Measurements from ENCODE around the gene SLC4A4.

The SLC4A4 gene

DNA sequence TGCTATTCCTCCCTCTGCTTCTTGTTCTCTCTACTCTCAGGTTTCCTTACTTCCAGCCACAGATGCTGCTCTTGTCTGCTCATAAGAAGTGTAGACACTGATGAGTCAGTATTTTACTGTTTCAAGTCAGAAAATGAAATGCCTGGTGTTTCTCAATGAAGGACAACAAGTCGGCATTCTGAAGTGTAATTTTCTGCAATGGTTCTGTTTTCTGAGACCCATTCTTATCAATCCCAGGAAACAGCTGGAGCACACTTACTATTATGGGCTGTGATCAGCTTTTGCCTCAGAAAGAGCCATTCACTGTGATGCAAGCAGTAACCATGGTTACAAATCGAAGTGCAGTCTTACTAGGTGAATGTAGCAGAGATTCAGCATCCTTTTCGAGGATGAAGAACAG is 42.0 kb downstream of the SLC4A4 start:
- 46% methylated on average over 2 of the region's 3 CpGs for WGBS

DNA sequence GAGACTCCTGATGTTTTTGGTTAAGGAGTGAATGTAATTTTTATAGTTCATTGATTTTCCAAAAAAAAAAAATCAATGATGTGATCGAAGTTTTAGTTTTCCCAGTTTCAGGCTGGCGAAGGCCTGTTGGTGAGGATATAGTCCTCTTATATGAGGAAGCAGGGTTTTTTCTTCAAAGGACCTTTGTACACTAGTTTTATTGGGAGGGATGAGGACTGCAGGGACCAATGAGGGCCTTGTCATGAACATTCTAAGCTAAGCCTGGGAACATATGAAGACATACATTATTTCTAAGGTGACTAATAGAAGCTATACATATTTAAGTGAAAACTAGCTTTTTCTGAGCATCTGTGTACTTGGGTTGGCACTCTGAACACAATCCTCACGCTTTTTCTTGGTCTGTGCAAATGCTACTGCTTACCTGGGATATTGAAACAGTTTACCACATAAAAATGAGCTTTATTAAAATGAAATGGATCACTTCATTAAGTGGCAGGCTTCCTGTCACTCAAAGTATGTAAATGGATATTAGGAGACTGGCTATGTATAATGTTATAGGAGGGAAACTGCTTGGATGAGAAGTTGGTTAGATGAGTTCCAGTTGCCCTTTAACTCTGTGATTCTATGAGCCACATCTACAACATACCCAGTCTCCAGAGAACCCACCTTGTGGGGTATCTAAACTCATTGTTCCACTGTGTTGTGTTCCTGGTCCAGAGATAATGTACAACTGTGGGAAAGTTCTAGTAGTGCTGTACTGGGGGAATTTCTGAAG is 43.5 kb downstream of the SLC4A4 start:
- 98% methylated on average over 3 of the region's 3 CpGs for WGBS
- Histone ChIP-seq H3K79me1 (replicated peaks; ENCODE audit: low read length, poor library complexity, severe bottlenecking) (peaks cover 3% of the 10 kb centered on the region), H2BK5ac (ENCODE audit: low read depth, low read length, poor library complexity, severe bottlenecking) (no peak overlapping the region), H3K18ac (ENCODE audit: low read depth in 1 of 2, low read length in 2 of 2) (no peak overlapping the region), H3K4me1 (ENCODE audit: control insufficient read depth, insufficient read depth, low read depth, low read length) (peaks cover 4% of the 10 kb centered on the region), H3K27me3 (ENCODE audit: control insufficient read depth in 1 of 2, insufficient read depth in 1 of 2, low read length in 2 of 2) (no peaks in the 10 kb centered on the region), H2BK120ac (ENCODE audit: low read depth, low read length) (no peak overlapping the region), H3K4me3 (ENCODE audit: insufficient read depth in 1 of 2, low read depth in 1 of 2, low read length in 2 of 2) (no peak overlapping the region), H2BK12ac (ENCODE audit: low read length in 2 of 2) (no peak overlapping the region), H2BK15ac (ENCODE audit: low read depth, poor library complexity, severe bottlenecking) (no peak overlapping the region), H2AFZ (ENCODE audit: low read depth, low read length) (no peak overlapping the region), H3K27ac (ENCODE audit: low read length, poor library complexity, severe bottlenecking) (peak overlapping the region; percentile 84), H4K8ac (ENCODE audit: low read length) (no peak overlapping the region), H3K23ac (ENCODE audit: low read length in 2 of 2) (no peak overlapping the region), H3K36me3 (ENCODE audit: control insufficient read depth in 1 of 2, insufficient read depth in 2 of 2, low read depth in 1 of 2, low read length in 2 of 2) (no peaks in the 10 kb centered on the region), H3K4me2 (ENCODE audit: low read length, poor library complexity, severe bottlenecking) (peak overlapping the region; percentile 37), H2AK5ac (ENCODE audit: low read length, severe bottlenecking) (peak overlapping the region; percentile 62), H3K9me3 (ENCODE audit: control insufficient read depth, low read length) (no peaks in the 10 kb centered on the region), H3K14ac (ENCODE audit: low read length in 2 of 2) (no peak overlapping the region), H4K91ac (ENCODE audit: low read length) (no peak overlapping the region), H3K9ac (ENCODE audit: low read length) (no peak overlapping the region), H3K4ac (ENCODE audit: low read depth in 1 of 2, low read length in 2 of 2) (no peak overlapping the region)
- no peak for DNase-seq

More for the DNA sequence above, 42.0 kb downstream of the SLC4A4 start:
- Histone ChIP-seq H3K27me3 (ENCODE audit: control insufficient read depth in 1 of 2, insufficient read depth in 1 of 2, low read length in 2 of 2) (no peaks in the 10 kb centered on the region), H2BK120ac (ENCODE audit: low read depth, low read length) (no peak overlapping the region), H3K4me2 (ENCODE audit: low read length, poor library complexity, severe bottlenecking) (no peak overlapping the region), H3K9ac (ENCODE audit: low read length) (no peak overlapping the region), H2AK5ac (ENCODE audit: low read length, severe bottlenecking) (peak overlapping the region; percentile 35), H4K91ac (ENCODE audit: low read length) (no peak overlapping the region), H3K4ac (ENCODE audit: low read depth in 1 of 2, low read length in 2 of 2) (no peak overlapping the region), H2BK5ac (ENCODE audit: low read depth, low read length, poor library complexity, severe bottlenecking) (no peak overlapping the region), H3K23ac (ENCODE audit: low read length in 2 of 2) (no peak overlapping the region), H3K18ac (ENCODE audit: low read depth in 1 of 2, low read length in 2 of 2) (no peak overlapping the region), H3K79me1 (replicated peaks; ENCODE audit: low read length, poor library complexity, severe bottlenecking) (peaks cover 3% of the 10 kb centered on the region), H2AFZ (ENCODE audit: low read depth, low read length) (no peak overlapping the region), H3K27ac (ENCODE audit: low read length, poor library complexity, severe bottlenecking) (no peak overlapping the region), H2BK12ac (ENCODE audit: low read length in 2 of 2) (no peak overlapping the region), H3K14ac (ENCODE audit: low read length in 2 of 2) (no peak overlapping the region), H3K36me3 (ENCODE audit: control insufficient read depth in 1 of 2, insufficient read depth in 2 of 2, low read depth in 1 of 2, low read length in 2 of 2) (no peaks in the 10 kb centered on the region), H3K4me1 (ENCODE audit: control insufficient read depth, insufficient read depth, low read depth, low read length) (peaks cover 4% of the 10 kb centered on the region), H4K8ac (ENCODE audit: low read length) (no peak overlapping the region), H3K9me3 (ENCODE audit: control insufficient read depth, low read length) (no peaks in the 10 kb centered on the region), H3K4me3 (ENCODE audit: insufficient read depth in 1 of 2, low read depth in 1 of 2, low read length in 2 of 2) (no peak overlapping the region), H2BK15ac (ENCODE audit: low read depth, poor library complexity, severe bottlenecking) (no peak overlapping the region)
- peak; percentile 86 for DNase-seq

DNA sequence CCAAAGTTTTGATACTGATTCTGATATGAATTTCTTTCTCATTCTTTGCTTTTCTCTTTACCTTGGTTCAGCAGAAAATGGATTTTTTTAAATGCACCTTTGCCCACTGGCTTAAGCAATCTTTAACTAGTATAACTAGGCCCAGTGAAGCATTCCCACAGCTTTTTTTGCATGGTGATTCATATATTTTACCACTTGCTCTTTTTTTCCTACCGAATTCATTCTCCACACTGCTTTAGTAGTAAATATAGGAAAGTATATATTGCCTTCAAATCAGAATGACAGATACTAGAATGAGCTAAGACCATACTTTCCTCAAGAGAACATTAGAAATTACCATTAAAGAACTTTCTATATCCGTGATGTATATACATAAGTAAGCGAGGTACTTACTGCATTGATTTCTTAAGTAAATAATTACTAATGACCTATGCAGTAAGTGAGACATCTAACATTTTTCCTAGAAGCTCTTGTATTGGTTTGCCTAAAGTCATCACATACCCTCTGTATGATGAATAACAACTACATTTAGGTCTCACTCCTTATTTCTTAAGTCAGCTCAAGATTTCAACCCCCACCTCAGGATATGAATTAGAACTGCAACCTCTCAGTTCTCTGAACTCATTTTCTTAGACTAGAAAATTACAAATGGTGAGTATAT is 44.2 kb downstream of the SLC4A4 start:
- no peak overlapping the region for H3K4me2 ChIP-seq (ENCODE audit: low read length, poor library complexity, severe bottlenecking)
- no peak overlapping the region for H3K23ac ChIP-seq (ENCODE audit: low read length in 2 of 2)
- no peaks in the 10 kb centered on the region for H3K9me3 ChIP-seq (ENCODE audit: control insufficient read depth, low read length)
- H4K91ac ChIP-seq (ENCODE audit: low read length), result no peak overlapping the region
- H2BK5ac ChIP-seq (ENCODE audit: low read depth, low read length, poor library complexity, severe bottlenecking), result no peak overlapping the region
- H3K36me3 ChIP-seq (ENCODE audit: control insufficient read depth in 1 of 2, insufficient read depth in 2 of 2, low read depth in 1 of 2, low read length in 2 of 2), result no peaks in the 10 kb centered on the region
- H3K27ac ChIP-seq (ENCODE audit: low read length, poor library complexity, severe bottlenecking), result peak overlapping the region; percentile 84
- WGBS, result no CpG with 5 or more reads among the region's 3 CpGs
- no peak overlapping the region for H3K14ac ChIP-seq (ENCODE audit: low read length in 2 of 2)
- peaks cover 4% of the 10 kb centered on the region for H3K4me1 ChIP-seq (ENCODE audit: control insufficient read depth, insufficient read depth, low read depth, low read length)
- no peak overlapping the region for H2AFZ ChIP-seq (ENCODE audit: low read depth, low read length)
- no peak for DNase-seq
- H3K9ac ChIP-seq (ENCODE audit: low read length), result no peak overlapping the region
- no peak overlapping the region for H2BK12ac ChIP-seq (ENCODE audit: low read length in 2 of 2)
- no peak overlapping the region for H2AK5ac ChIP-seq (ENCODE audit: low read length, severe bottlenecking)
- no peak overlapping the region for H3K4me3 ChIP-seq (ENCODE audit: insufficient read depth in 1 of 2, low read depth in 1 of 2, low read length in 2 of 2)
- no peak overlapping the region for H3K4ac ChIP-seq (ENCODE audit: low read depth in 1 of 2, low read length in 2 of 2)
- H3K18ac ChIP-seq (ENCODE audit: low read depth in 1 of 2, low read length in 2 of 2), result no peak overlapping the region
- H3K27me3 ChIP-seq (ENCODE audit: control insufficient read depth in 1 of 2, insufficient read depth in 1 of 2, low read length in 2 of 2), result no peaks in the 10 kb centered on the region
- H2BK120ac ChIP-seq (ENCODE audit: low read depth, low read length), result no peak overlapping the region
- no peak overlapping the region for H4K8ac ChIP-seq (ENCODE audit: low read length)
- peaks cover 3% of the 10 kb centered on the region for H3K79me1 ChIP-seq (replicated peaks; ENCODE audit: low read length, poor library complexity, severe bottlenecking)
- no peak overlapping the region for H2BK15ac ChIP-seq (ENCODE audit: low read depth, poor library complexity, severe bottlenecking)

DNA sequence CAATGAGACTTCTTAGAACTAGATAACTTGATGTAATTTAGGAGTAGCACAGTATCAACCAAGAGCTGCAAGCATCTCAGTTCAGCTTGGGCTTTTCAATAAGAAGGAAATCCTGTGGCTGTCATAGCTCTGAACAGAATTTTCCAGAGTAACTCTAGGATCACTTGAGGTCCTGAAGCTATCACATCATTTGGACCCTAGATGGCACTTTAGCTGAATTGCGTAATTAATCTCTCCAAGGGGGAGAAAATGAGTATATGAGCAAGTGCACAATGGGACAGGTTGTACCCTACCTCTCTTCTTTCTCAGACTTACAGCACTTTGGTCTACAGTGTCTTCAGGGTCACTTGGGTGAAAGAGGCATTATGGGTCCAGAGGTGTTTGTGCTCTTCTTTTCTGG is 45.2 kb downstream of the SLC4A4 start:
- WGBS, result 100% methylated on average over 1 of the region's 1 CpG
- no peaks in the 10 kb centered on the region for H3K27me3 ChIP-seq (ENCODE audit: control insufficient read depth in 1 of 2, insufficient read depth in 1 of 2, low read length in 2 of 2)
- H4K91ac ChIP-seq (ENCODE audit: low read length), result no peak overlapping the region
- no peak overlapping the region for H2BK15ac ChIP-seq (ENCODE audit: low read depth, poor library complexity, severe bottlenecking)
- no peak overlapping the region for H2BK120ac ChIP-seq (ENCODE audit: low read depth, low read length)
- H3K9ac ChIP-seq (ENCODE audit: low read length), result no peak overlapping the region
- H3K9me3 ChIP-seq (ENCODE audit: control insufficient read depth, low read length), result no peaks in the 10 kb centered on the region
- no peak overlapping the region for H3K23ac ChIP-seq (ENCODE audit: low read length in 2 of 2)
- H3K14ac ChIP-seq (ENCODE audit: low read length in 2 of 2), result no peak overlapping the region
- no peak overlapping the region for H3K4me3 ChIP-seq (ENCODE audit: insufficient read depth in 1 of 2, low read depth in 1 of 2, low read length in 2 of 2)
- no peaks in the 10 kb centered on the region for H3K36me3 ChIP-seq (ENCODE audit: control insufficient read depth in 1 of 2, insufficient read depth in 2 of 2, low read depth in 1 of 2, low read length in 2 of 2)
- H3K4me2 ChIP-seq (ENCODE audit: low read length, poor library complexity, severe bottlenecking), result no peak overlapping the region
- no peak overlapping the region for H2BK5ac ChIP-seq (ENCODE audit: low read depth, low read length, poor library complexity, severe bottlenecking)
- no peak overlapping the region for H3K4ac ChIP-seq (ENCODE audit: low read depth in 1 of 2, low read length in 2 of 2)
- no peak overlapping the region for H2BK12ac ChIP-seq (ENCODE audit: low read length in 2 of 2)
- H2AK5ac ChIP-seq (ENCODE audit: low read length, severe bottlenecking), result no peak overlapping the region
- H3K4me1 ChIP-seq (ENCODE audit: control insufficient read depth, insufficient read depth, low read depth, low read length), result peaks cover 4% of the 10 kb centered on the region
- peaks cover 3% of the 10 kb centered on the region for H3K79me1 ChIP-seq (replicated peaks; ENCODE audit: low read length, poor library complexity, severe bottlenecking)
- no peak overlapping the region for H4K8ac ChIP-seq (ENCODE audit: low read length)
- H3K18ac ChIP-seq (ENCODE audit: low read depth in 1 of 2, low read length in 2 of 2), result no peak overlapping the region
- H2AFZ ChIP-seq (ENCODE audit: low read depth, low read length), result no peak overlapping the region
- H3K27ac ChIP-seq (ENCODE audit: low read length, poor library complexity, severe bottlenecking), result peak overlapping the region; percentile 66
- no peak for DNase-seq

Data from mesenchymal stem cell (in vitro differentiated cells and primary cell).